ENCODE measurements around the gene ILKAP.

DNA sequence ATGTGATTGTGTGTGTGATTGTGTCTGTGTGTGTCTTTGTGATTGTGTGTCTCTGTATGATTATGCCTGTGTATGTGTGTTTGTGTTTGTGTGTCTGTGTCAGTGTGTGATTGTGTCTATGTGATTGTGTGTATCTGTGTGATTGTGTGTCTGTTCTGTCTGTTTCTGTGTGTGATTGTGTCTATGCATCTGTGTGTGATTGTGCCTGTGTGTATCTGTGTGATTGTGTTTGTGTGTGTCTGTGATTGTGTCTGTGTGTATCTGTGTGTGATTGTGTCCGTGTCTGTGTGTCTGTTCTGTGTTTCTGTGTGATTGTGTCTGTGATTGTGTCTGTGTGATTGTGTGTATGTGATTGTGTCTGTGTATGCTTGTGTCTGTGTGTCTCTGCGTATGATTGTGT lies 77.2 kb downstream of the ILKAP start:
- TF ChIP-seq YY1 (IDR thresholded peaks at IDR 0.05; ENCODE audit: insufficient read depth, insufficient read length), result no peak
- TF ChIP-seq ZNF274 (IDR thresholded peaks at IDR 0.05; ENCODE audit: low read depth, low read length), result no peak
- no peak for TF ChIP-seq SUZ12 (IDR thresholded peaks at IDR 0.05; ENCODE audit: extremely low read depth, insufficient read depth, insufficient read length)

Data from NT2/D1 (cell line).